Lower leg skin (tissue), 4 donors: Measurements from ENCODE around the gene ERGIC1. TPM values are rescaled to one million over a fixed set of nuclear protein-coding genes. Genes with fewer than 3 reads are reported as not detected.

Source experiments
- DNase-seq, 2 donors: peaks; one replicate each; pipeline ENCODE4 v3.0.0-alpha.2; 2019; ENCODE audit warnings: low spot score in 2 of 2
- H3K4me3 ChIP-seq: fragments of 200-600 bp; sonication (generic); 2 replicates; pipeline ENCODE4 v1.5.1; 2017; ENCODE audit warnings: mild to moderate bottlenecking, low read depth; ENCODE audit not compliant: poor library complexity, severe bottlenecking
- CTCF ChIP-seq, 3 donors: fragments of 450-650 bp; IDR thresholded peaks; one replicate each; pipeline ENCODE4 v1.5.1; 2016; ENCODE audit warnings: antibody characterized with exemption in 3 of 3, mild to moderate bottlenecking in 3 of 3, moderate library complexity in 2 of 3
- POLR2A ChIP-seq, 2 donors: fragments of 450-650 bp; IDR thresholded peaks; one replicate each; pipeline ENCODE4 v1.6.1; 2016 to 2017; ENCODE audit warnings: antibody characterized with exemption in 2 of 2, mild to moderate bottlenecking in 1 of 2, moderate library complexity in 1 of 2
- WGBS, 2 donors: methylation state at CpG; one replicate each; pipeline ENCODE4 v1.1.5; 2018; 5-methylcytosine and 5-hydroxymethylcytosine counted together
- intact Hi-C: fragments of 100-400 bp; cut with DNase I; formaldehyde crosslinking; loops from one replicate; pipeline ENCODE4 v1.15.0; 2023; ENCODE audit warnings: low total_unique reads
- total RNA-seq, 4 donors: library from RNA; depleted of rRNA; stranded (reverse); fragments of >200 nt; gene quantifications; one replicate each; pipeline ENCODE4 v1.1.0, GENCODE V29; 2016

ERGIC1 gene
- total RNA-seq, 4 donors from 2014 or later = 62.9 to 114 (median 82.6) TPM

- WGBS, 2 donors = 76 to 77% methylated on average over 8 of the region's 8 CpGs
- TF ChIP-seq CTCF (IDR thresholded peaks at IDR 0.05) (no peak), POLR2A (IDR thresholded peaks at IDR 0.05) (no peak)
- peak in 1 of 2 donors; percentile 60 for DNase-seq
- H3K4me3 ChIP-seq = no peak overlapping the region
- intact Hi-C loops = no loop called here
Measured at GRCh38 chr5:172954751-172955159, 120.7 kb downstream of the ERGIC1 start.

- 78 to 79% methylated on average over 3 of the region's 3 CpGs for WGBS, 2 donors
- intact Hi-C loops = no loop called here
- no peak for DNase-seq
- TF ChIP-seq POLR2A (IDR thresholded peaks at IDR 0.05) (no peak), CTCF (IDR thresholded peaks at IDR 0.05) (no peak)
- H3K4me3 ChIP-seq = no peak overlapping the region
Measured at GRCh38 chr5:172956228-172956627, 122.2 kb downstream of the ERGIC1 start.

GRCh38 chr5:172956936-172957335, 122.9 kb downstream of the ERGIC1 start:
- 69% methylated on average over 4 of the region's 4 CpGs for WGBS, 2 donors
- no peak for TF ChIP-seq CTCF (IDR thresholded peaks at IDR 0.05)
- no peak for TF ChIP-seq POLR2A (IDR thresholded peaks at IDR 0.05)

GRCh38 chr5:172957458-172957857, 123.4 kb downstream of the ERGIC1 start:
- no peak for TF ChIP-seq CTCF (IDR thresholded peaks at IDR 0.05)
- TF ChIP-seq POLR2A (IDR thresholded peaks at IDR 0.05) = no peak
- intact Hi-C loops = no loop called here
- 61 to 71% methylated on average over 5 of the region's 5 CpGs for WGBS, 2 donors
- H3K4me3 ChIP-seq = no peak overlapping the region
- no peak for DNase-seq

More at GRCh38 chr5:172956936-172957335, 122.9 kb downstream of the ERGIC1 start:
- no peak for DNase-seq
- H3K4me3 ChIP-seq = no peak overlapping the region
- intact Hi-C loops = no loop called here

- intact Hi-C loops = no loop called here
- 3 to 4% methylated on average over 44 to 50 of the region's 54 CpGs for WGBS, 2 donors
- no peak for TF ChIP-seq CTCF (IDR thresholded peaks at IDR 0.05)
- no peak for TF ChIP-seq POLR2A (IDR thresholded peaks at IDR 0.05)
- DNase-seq = peak; percentile 55 to 90
- H3K4me3 ChIP-seq = peak overlapping the region; percentile 16
Measured at GRCh38 chr5:172958331-172959046, 124.4 kb downstream of the ERGIC1 start.
